Measurements from ENCODE around the gene RPF1. TPM values are rescaled to one million over a fixed set of nuclear protein-coding genes. Genes with fewer than 3 reads are reported as not detected.
"Not testable (repeated sequence)": the region's sequence is repeated elsewhere in the genome, so short reads cannot be mapped to it uniquely, and the experiment has no call there.

The RPF1 gene
- total RNA-seq, 1 experiment from 2014 or later: 79.6 TPM

GRCh38 chr1:84506002-84506728, 27.1 kb downstream of the RPF1 start, which contains the start of the genes GNG5 and SPATA1:
Gene GNG5, minus strand, starts transcription at chr1:84506581. Its CDS starts 490 bp downstream, at chr1:84506091.
Gene SPATA1, plus strand, starts transcription at chr1:84506386. Its CDS starts 9,974 bp downstream, at chr1:84516360.
- H3K4me3 ChIP-seq: peak within 1 kb of the TSS; percentile 76
- H3K9me3 ChIP-seq (replicated peaks): no peaks in the 10 kb centered on the region
- H3K4me1 ChIP-seq: peaks cover 12% of the 10 kb centered on the region
- no peaks in the 10 kb centered on the region for H3K27me3 ChIP-seq
- peak within 1 kb of the TSS; percentile 82 for H3K27ac ChIP-seq
- H3K36me3 ChIP-seq: peaks cover 11% of the 10 kb centered on the region
- peak; percentile 98 for DNase-seq

DNA sequence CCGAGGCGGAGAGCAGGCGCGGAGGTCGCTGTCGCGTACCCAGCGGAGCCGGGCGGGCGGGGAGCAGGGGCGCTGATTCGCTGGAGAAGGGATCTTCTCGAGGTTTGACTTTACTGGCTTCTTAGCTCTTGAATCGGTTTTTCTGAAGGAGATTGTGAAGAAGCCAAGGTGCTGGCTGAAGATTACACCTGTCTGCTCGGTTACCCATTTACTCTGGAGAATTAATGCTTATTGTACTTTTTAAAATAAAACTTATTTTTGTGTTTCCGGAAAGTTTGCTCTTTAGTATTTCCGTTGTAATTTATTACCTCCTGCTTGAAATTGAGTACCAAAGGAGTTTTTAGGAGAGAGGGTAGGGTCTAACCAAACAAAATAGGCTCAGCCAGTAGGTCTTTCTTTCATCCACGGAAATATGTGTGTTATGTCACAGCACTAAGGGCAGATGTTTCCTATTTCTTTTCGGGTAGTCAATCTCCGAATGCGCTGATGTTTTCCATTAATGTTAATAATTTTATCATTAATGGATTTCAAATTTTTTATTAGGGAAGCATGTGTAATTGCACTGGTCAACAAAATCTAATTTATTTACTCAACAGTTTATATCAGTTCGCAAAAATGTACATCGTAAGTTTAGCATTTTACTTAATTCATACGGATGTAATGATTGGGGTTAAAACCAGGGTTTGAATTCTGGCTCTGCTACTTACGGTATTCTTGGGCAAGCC, 27.8 kb downstream of the RPF1 start:
- Histone ChIP-seq H3K27me3 (no peaks in the 10 kb centered on the region), H3K36me3 (peaks cover 6% of the 10 kb centered on the region), H3K27ac (peak overlapping the region; percentile 82), H3K4me1 (peaks cover 12% of the 10 kb centered on the region), H3K4me3 (peak overlapping the region; percentile 76), H3K9me3 (replicated peaks) (no peaks in the 10 kb centered on the region)
- DNase-seq: no peak

DNA sequence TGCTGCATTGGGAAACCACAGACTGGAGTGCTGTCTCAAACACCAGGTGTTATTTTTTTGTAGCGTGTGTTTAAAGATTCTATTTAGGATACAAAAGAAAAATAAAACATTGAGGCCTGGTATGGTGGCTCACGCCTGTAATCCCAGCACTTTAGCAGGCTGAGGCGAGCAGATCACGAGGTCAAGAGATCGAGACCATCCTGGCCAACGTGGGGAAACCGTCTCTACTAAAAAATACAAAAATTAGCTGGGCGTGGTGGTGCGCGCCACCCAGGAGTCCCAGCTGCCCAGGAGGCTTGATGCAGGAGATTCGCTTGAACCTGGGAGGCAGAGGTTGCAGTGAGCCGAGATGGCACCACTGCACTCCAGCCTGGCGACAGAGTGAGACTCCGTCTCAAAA, 28.8 kb downstream of the RPF1 start:
- not testable (repeated sequence) for H3K9me3 ChIP-seq (replicated peaks); H3K27me3 ChIP-seq; DNase-seq; H3K27ac ChIP-seq; H3K4me3 ChIP-seq; H3K36me3 ChIP-seq
- peaks cover 12% of the 10 kb centered on the region for H3K4me1 ChIP-seq

DNA sequence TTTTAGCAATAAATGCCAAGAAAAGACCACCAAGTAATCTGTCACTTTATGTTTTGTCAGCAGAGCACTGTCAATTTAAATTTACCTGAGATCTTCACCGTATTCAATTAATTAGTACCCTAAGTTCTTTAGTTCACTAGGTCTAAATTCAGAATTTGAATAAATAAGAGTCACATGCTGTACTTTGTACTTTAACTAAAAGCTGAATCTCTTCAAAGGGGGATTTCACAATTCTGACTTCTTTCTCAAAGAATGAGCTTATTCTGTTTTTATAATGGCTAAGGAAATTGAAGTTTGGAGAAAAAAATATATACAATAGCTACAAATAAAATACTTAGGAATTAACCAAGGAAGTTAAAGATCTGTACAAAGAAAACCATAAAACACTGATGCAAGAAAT, 29.4 kb downstream of the RPF1 start:
- DNase-seq: no peak
- H3K4me3 ChIP-seq: no peak overlapping the region
- H3K27ac ChIP-seq: no peak overlapping the region
- 0 out of 2 replicates have a peak, but pooled peaks cover 3% of the 10 kb centered on the region for H3K36me3 ChIP-seq
- no peaks in the 10 kb centered on the region for H3K9me3 ChIP-seq (replicated peaks)
- peaks cover 9% of the 10 kb centered on the region for H3K4me1 ChIP-seq
- H3K27me3 ChIP-seq: no peaks in the 10 kb centered on the region

DNA sequence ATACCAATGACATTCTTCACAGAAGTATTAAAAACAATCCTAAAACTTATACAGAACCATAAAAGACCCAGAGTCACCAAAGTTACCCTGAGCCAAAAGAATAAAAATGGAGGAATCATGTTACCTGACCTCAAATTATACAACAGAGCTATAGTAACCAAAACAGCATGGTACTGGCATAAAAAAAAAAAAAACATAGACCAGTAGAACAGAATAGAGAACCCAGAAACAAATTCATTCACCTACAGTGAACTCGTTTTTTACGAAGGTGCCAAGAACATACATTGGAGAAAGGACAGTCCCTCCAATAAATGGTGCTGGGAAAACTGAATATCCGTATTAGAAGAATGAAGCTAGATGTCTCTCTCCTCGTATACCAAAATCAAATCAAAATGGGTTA, 30.0 kb downstream of the RPF1 start:
- Histone ChIP-seq H3K4me1 (peaks cover 6% of the 10 kb centered on the region), H3K36me3 (no peaks in the 10 kb centered on the region), H3K27ac (no peak overlapping the region)

GRCh38 chr1:84510165-84510564, 31.1 kb downstream of the RPF1 start:
- Histone ChIP-seq H3K4me1 (peaks cover 5% of the 10 kb centered on the region; the same call in 1 of the 2 replicates), H3K27me3 (no peaks in the 10 kb centered on the region), H3K9me3 (replicated peaks) (no peaks in the 10 kb centered on the region), H3K4me3 (no peak overlapping the region), H3K27ac (no peak overlapping the region), H3K36me3 (no peaks in the 10 kb centered on the region)
- no peak for DNase-seq

More for the DNA sequence above, 30.0 kb downstream of the RPF1 start:
- DNase-seq: no peak
- Histone ChIP-seq H3K4me3 (no peak overlapping the region), H3K27me3 (no peaks in the 10 kb centered on the region), H3K9me3 (replicated peaks) (no peaks in the 10 kb centered on the region)

DNA sequence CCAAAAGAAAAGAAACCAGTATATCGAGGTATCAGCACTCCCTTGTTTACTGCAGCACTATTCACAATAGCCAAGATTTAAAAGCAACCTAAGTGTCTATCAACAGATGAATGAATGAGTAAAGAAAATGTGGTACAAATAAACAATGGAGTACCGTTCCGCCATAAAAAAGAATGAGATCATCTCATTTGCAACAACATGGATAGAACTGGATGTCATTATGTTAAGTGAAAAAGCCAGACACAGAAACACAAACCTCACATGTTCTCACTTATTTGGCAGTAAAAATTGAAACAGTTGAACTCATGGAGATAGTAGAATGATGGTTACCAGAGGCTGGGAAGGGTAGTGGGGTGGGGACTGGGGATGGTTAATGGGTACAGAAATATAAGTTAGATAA, 31.6 kb downstream of the RPF1 start:
- H3K36me3 ChIP-seq: no peaks in the 10 kb centered on the region
- H3K27ac ChIP-seq: no peak overlapping the region
- H3K4me3 ChIP-seq: no peak overlapping the region
- H3K9me3 ChIP-seq (replicated peaks): no peaks in the 10 kb centered on the region
- no peak for DNase-seq
- no peaks in the 10 kb centered on the region for H3K27me3 ChIP-seq
- H3K4me1 ChIP-seq: peaks cover 5% of the 10 kb centered on the region; the same call in 1 of the 2 replicates

GRCh38 chr1:84524590-84524989, 45.5 kb downstream of the RPF1 start:
- H3K27me3 ChIP-seq: no peaks in the 10 kb centered on the region
- no peak overlapping the region for H3K27ac ChIP-seq
- no peaks in the 10 kb centered on the region for H3K36me3 ChIP-seq
- H3K9me3 ChIP-seq (replicated peaks): no peaks in the 10 kb centered on the region
- no peaks in the 10 kb centered on the region for H3K4me1 ChIP-seq
- DNase-seq: no peak
- no peak overlapping the region for H3K4me3 ChIP-seq

GRCh38 chr1:84525779-84526178, 46.7 kb downstream of the RPF1 start:
- no peak overlapping the region for H3K27ac ChIP-seq
- DNase-seq: no peak
- H3K27me3 ChIP-seq: no peaks in the 10 kb centered on the region
- no peak overlapping the region for H3K4me3 ChIP-seq
- no peaks in the 10 kb centered on the region for H3K36me3 ChIP-seq
- H3K9me3 ChIP-seq (replicated peaks): no peaks in the 10 kb centered on the region
- H3K4me1 ChIP-seq: no peaks in the 10 kb centered on the region

DNA sequence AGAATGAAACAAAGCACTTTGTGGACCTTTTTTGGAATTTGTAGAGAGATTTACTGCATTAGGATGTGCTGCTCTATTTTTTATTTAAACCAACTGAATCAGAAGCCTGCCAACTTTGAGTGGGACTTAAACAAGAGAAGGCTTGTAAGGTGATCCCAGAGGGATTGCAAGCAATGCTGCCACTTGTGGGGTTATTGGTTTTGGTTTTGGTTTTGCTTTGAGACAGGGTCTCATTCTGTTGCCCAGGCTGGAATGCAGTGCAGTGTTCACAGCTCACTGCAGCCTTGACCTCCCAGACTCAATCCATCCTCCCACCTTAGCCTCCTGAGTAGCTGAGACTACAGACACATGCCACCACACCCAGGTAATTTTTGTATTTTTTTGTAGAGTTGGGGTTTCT, 59.5 kb downstream of the RPF1 start:
- H3K27ac ChIP-seq: no peak overlapping the region
- no peaks in the 10 kb centered on the region for H3K4me1 ChIP-seq
- H3K36me3 ChIP-seq: no peaks in the 10 kb centered on the region
- no peaks in the 10 kb centered on the region for H3K9me3 ChIP-seq (replicated peaks)
- DNase-seq: peak in 1 of 2 experiments; percentile 3
- no peak overlapping the region for H3K4me3 ChIP-seq
- no peaks in the 10 kb centered on the region for H3K27me3 ChIP-seq

- Histone ChIP-seq H3K27ac (no peak overlapping the region), H3K36me3 (no peaks in the 10 kb centered on the region), H3K27me3 (no peaks in the 10 kb centered on the region), H3K4me1 (no peaks in the 10 kb centered on the region), H3K4me3 (no peak overlapping the region), H3K9me3 (replicated peaks) (no peaks in the 10 kb centered on the region)
- DNase-seq: no peak
Observed at GRCh38 chr1:84539972-84540371, 60.9 kb downstream of the RPF1 start.

DNA sequence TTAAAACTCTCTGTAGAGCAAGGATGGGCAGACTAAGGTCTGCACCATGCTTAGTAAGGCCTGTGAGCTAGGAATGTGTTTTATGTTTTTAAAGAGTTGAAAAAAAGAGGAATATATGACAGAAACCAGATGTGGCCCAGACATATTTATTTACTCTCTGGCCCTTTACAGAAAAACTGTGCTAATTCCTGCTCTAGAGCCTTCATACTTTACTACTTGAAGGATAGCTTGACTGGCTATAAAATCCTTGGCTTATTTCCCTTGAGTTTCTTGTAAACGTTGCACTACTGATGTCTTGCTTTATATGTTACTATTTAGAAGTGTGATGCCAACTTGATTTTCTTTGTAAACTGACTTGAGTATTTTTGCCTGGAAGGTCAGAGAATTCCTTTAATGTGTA, 61.7 kb downstream of the RPF1 start:
- H3K27me3 ChIP-seq: no peaks in the 10 kb centered on the region
- no peak overlapping the region for H3K4me3 ChIP-seq
- DNase-seq: no peak
- no peaks in the 10 kb centered on the region for H3K9me3 ChIP-seq (replicated peaks)
- no peaks in the 10 kb centered on the region for H3K4me1 ChIP-seq
- H3K27ac ChIP-seq: no peak overlapping the region
- no peaks in the 10 kb centered on the region for H3K36me3 ChIP-seq

DNA sequence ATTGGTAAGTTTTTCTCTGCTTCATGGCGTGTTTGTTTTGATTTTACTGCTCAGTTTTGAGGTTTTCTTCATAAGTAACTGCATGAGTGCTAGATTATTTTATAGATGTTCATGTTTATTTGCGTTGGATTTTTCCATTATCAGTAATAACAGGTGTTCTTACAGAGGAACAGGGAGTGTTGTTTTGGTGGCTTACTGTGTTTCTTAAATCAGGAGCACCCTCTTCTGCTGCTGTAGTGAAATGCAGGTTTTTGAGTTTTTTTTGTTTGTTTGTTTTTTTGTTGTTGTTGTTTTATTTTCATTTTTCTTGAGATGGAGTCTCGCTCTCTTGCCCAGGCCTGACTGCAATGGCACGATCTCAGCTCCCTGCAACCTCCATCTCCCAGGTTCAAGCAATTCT, 62.6 kb downstream of the RPF1 start:
- H3K4me3 ChIP-seq: no peak overlapping the region
- no peaks in the 10 kb centered on the region for H3K27me3 ChIP-seq
- H3K27ac ChIP-seq: no peak overlapping the region
- H3K9me3 ChIP-seq (replicated peaks): no peaks in the 10 kb centered on the region
- H3K36me3 ChIP-seq: no peaks in the 10 kb centered on the region
- H3K4me1 ChIP-seq: no peaks in the 10 kb centered on the region
- DNase-seq: peak in 1 of 2 experiments; percentile 29
